ENCODE measurements around the gene FAM9C.

Gene FAM9C

DNA sequence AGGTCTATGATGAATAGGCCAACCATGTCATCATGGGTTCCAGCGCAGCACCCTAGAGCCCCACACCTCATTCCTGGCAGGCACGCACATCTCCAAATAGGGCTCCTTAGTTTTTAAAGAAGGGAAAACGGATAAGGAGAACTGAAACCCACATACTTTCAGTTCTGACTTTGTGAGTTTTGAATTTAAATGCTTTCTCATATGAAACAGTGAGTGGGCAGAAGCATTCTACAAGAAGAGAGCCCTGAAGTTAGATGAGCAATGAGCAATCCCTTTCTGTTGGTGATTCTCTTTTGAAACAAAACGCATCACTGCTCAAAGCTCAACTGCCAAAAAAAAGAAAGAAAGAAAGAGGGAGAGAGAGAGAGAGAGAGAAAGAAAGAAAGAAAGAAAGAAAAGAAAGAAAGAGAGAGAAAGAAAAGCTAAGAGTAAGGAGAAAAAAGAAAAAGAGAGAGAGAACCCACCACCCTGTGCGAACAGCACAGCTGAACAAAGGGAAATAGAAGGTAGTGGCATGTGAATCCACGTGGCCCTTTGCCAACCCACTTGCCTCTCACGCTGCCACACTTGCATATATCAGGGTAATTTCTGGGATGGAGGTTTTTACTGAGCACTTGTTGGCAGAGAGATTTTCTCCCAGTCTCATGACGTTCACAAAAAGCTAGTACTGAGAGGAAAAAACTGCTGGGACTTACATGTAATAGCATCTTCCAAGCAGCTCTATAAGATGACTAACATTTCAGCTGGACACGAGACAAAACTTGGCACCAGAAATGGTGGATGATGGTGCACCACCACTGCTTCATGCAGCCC, 38.6 kb downstream of the FAM9C start:
- DNase-seq = peak; percentile 64

DNA sequence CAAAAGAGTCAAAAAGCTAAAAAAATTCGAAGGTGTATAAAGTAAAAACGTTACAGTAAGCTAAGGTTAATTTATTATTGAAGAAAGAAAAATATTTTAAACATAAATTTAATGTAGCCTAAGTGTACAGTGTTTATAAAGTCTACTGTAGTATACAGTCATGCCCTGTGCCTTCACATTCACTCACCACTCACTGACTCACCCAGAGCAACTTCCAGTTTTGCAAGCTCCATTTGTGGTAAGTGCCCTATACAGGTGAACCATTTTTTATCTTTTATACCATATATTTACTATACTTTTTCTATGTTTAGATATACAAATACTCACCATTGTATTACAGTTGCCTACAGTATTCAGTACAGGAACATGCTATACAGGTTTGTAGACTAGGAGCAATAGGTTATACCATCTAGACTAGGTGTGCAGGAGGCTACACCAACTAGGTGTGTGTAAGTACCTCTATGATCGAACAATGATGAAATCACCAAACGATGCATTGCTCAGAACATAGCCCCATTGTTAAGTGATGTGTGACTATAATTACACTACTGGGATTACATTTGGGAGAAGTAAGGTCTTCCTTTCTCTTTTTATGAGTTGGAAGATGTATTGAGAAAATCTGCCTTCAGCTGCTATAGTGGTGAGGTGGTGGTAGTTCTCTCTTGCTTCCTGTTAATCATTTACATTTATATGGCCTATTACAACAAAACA, 42.3 kb downstream of the FAM9C start:
- peak; percentile 53 for DNase-seq

DNA sequence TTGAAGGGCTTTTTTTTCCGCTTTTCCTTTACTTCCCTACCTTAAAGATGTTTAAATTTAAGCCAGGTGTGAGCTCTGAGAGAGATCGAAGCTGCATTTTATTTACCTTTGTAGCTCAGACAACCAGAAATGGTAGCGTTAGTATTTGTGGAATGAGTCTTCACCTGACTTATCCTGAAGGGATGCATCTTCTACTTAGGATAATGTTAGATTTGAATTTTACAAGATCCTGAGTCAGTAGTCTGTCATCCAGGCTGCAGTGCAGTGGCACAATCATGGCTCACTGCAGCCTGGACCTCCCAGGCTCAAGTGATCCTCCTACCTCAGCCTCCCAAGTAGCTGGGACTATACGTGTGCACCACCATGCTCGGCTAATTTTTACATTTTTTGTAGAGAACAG, 43.3 kb downstream of the FAM9C start:
- DNase-seq = no peak

DNA sequence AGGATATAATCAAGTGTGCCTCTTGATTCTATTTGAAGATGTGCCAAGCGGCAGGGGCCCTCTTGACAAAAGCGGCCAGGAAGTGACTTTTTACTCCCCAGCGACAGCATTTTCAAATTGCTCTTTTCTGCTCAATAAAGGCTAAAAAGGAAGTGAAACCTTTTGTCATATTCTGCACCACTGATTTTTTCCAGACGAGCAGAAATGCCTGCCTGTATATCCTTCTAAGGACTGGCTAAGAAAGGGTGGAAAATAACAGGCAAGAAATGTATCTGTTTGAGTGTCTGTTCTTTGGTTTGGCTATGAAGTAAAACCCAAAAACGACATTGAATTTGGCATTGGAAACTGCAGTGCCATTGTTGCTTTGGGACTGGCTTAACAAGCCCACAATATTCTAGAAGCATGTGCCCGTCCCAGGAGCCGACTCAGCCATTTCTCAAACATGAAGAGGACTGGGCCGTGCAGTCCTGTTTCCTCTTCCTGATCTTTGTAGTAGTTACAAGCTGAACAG, 44.1 kb downstream of the FAM9C start:
- DNase-seq = peak; percentile 66

DNA sequence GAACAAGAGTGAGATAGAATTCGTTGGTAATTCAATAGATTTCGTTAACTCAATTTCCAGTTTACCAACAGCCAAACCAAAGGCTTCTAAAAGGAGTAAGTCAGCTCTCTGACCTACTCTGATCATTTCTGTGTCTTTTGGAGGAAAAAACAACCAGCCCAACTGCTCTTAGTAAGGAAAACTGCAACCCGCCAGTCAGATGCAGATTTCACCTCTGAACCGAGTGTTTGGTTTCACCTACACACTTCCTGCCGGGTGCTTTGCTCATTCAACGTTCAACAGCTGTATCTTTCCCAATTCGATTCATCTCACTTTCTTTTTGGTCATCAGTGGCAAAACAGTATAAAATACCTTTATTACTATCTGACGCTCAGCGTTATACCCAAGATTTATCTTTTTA, 45.0 kb downstream of the FAM9C start:
- peak; percentile 66 for DNase-seq

DNA sequence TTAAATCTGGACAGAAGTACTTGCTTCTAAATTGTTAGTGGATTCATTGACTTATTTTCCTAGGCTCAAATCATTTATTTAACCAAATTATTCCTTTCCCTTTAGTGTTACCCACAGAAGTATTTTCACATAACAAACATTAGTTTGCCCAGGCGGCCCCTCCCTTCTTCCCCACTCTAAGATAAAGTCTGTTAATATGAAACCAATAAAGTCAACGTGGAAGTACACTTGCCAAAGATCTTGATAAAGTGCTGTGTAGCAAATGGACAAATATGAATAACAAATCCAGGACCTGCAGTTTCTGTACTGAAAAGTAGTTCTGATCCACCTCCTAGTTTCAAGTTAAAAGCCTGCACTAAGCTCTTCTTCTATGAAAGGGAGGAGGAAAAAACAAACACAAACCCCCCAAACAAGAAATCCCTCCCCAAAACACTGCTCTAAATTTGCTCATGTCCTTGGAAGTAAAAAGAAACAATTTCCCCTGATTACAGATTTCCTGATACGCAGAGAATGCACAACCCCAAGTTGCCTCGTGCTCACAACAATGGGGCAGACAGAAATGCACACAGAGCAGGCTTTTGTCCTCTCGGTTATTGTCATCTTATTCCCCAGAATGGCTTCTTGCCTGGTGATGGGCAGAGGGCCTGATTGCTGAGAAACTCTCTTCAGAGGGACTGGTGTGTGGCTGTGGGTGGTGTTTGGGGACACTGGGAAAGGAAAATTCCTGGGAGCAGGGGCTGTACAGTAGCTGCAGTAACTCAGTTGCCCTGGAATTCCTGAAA, 46.3 kb downstream of the FAM9C start:
- no peak for DNase-seq

DNA sequence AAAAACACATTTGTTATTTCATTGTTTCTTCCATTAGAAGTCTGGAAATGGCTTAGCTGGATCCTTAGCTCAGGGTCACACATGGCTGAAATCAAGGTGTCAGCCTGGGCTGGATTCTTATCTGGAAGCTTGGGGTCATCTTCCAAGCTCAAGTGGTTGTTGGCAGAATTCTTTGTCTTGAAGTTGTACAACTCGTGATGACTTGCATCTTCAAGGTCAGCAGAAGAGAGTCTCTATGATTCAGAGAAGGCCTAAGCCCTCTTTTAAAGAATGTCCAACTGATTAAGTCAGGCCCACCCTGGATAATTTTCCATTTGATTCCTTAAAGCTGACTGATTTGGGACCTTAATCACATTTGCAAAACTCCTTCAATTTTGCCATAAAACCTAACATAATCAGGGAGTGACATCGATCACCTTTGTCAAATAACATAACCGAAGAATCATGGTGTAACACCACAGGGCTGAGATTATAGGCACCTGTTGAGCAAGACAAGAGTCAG, 47.4 kb downstream of the FAM9C start:
- no peak for DNase-seq

DNA sequence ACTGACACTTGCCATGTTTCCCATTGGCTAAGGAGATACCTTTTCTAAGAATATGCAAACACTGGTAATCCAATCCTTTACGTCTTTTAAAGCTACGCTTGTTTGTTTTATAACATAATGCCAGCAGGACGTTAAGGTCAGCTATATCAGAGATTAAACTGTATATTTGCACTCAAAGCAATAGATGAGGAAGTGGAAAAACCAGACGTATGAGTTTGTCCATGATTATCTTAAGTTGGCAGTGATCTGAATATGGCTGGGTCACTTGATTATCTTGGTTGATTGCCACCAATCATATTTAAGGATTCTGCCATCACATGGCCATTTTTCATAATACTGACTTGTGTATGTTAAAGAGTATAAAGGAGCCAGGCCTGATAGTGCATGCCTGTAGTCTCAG, 50.1 kb downstream of the FAM9C start:
- no peak for DNase-seq

DNA sequence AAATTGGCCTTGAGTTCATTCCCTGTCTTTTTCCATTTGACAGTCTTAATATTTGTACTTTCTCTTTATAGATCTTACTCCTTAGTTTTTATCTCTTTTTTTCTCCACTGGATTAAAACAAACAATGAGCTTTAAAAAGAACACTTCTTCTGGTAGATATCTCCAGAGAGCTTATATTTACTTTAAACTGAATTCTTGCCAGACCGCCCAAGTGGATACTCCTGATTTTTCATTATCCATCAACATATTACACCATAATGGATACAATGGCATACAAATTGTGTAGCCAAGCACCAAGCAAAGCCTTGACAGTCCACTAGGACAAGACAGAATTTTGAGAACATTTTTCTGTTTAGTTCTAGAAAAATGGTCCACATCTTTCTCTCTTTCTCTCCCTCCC, 50.6 kb downstream of the FAM9C start:
- no peak for DNase-seq

DNA sequence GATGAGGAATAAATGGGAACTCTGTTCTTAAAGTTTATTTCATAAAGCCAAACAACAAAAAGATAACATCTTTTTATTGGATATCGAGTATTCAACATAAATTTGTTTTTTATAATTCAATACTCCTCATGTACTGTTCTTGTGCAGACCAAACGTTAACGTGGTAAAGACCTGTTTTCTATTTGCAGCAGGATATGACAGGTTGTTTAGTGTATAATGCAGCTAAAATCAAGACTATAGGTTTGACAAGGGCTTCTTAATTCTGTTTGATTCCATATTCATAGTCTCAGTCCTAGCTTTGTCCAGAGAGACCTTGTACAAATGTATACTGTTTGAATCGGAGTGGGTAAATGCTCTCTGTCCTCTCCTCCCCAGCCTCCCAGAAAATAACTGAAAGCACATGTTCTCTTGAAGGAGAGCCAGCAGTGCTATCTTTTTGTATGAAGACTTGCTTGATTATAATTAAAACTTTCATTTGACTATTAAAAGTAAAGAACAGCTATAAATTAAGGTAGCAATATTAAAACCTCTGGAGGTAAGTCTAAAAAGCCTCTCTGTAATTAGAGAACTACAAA, 51.8 kb downstream of the FAM9C start:
- DNase-seq = no peak

DNA sequence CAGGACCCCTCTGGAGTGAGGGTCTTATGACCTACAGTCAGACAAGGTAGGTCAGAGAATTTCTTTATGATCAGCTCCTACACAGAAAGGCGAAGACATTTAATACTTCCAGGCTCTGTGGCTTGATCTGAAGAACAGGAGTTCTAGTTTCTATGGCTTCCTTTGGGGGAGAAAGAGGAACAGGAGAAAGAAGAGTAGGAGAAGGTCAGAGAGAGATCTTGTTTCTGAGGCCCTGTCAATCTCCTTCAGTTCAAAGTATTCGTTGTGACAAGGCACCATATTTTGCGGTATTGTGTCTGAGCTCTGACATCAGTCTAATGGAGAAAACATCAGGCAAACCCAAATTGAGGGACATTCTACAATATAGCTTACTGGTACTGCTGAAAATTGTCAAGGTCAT, 52.8 kb downstream of the FAM9C start:
- DNase-seq = no peak

DNA sequence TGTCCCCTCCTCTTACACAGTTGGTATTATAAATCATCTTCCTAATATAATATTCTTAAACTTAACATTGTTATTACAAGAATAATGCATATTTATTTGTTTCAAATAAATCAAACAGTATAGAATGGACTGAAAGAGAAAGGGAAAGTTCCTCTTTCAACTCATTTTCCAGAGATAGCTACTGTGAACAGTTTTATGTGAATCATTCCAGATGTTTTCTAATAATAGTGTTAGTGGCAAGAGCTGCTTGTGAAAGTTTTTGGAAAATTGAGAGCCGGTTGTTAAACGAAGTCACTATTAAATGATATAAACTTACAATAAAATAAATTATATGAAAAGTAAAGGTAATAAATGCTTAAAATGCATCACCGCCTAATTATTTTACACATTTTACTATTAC, 55.0 kb downstream of the FAM9C start:
- DNase-seq = no peak

DNA sequence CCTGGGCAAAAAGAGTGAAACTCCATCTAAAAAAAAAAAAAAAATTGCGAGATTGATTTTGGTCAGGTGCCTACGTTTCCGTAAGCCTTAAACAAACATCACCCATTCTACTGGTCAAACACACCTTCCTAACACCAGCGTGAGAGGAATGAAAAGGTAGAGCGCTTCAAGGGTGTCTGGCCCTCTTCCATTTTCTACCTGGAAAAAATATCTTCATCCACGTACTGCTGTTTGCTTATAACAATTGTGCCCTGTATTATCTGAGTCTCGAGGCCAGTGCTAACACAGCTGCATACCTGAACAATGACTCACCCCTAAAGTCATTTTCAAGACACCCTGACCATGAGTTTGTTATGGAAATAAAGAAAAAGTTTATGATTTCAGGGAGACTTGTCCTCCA, 55.6 kb downstream of the FAM9C start:
- no peak for DNase-seq

DNA sequence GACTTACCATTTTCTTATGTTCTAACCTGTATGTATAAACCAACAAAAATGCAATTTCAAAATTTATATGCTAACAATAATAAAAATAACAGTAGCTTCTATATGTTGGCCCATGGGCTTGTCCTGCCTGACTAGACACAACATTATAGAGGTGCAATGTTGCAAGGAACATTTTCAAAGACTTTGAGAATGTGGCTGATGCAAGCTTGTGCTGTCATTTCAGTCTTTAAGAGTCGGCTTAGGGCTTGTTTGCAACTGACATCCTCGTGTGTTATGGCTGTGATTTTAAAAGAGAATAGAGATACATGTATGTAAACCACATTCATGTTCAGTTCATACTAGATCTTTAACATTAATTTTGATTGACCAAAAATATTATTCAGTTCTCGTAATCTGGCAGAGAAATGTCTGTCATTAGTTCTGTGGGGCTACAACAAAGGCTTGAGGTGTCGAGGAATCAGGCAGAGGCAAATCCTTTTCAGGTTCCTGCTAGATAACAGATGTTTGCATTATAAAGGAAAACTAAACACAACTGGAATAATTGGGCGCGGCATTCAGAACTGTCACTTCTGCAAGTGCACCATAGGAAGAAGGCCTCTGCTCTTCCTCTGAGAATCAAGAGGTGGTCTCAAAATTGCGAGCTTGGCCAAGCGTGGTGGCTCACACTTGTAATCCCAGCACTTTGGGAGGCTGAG, 56.4 kb downstream of the FAM9C start:
- DNase-seq = no peak

DNA sequence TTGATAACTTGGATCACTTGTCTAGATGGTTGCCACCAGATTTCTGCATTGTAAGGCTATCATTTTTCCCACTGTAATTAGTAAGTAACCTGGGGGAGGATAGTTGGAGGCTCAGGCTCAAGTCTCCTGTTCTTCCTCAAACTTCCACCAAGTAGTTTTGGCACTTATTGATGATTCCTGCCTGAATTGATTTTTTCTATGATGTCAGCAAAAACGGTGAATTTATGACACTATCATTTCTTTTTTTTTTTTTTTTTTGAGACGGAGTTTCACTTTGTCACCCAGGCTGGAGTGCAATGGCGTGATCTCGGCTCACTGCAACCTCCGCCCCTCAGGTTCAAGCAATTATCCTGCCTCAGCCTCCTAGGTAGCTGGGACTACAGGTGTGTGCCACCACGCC, 57.1 kb downstream of the FAM9C start:
- DNase-seq = no peak

DNA sequence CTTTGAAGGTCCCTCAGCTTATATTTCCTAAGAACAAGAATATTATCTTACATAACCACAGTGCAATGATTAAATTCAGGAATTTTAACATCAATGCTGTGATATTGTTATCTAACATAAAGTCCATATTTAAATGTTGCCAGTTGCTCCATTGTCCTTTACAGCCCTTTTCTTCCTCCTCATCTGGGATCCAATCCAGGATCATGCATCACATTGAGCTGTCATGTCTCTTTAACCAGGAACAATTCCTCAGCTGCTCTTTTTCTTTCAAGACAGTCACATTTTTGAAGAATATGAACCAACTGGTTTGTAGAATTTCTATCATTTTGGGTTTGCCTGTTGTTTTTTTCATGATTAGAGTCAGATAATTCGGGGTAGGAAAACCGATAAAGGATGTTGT, 57.5 kb downstream of the FAM9C start:
- no peak for DNase-seq

DNA sequence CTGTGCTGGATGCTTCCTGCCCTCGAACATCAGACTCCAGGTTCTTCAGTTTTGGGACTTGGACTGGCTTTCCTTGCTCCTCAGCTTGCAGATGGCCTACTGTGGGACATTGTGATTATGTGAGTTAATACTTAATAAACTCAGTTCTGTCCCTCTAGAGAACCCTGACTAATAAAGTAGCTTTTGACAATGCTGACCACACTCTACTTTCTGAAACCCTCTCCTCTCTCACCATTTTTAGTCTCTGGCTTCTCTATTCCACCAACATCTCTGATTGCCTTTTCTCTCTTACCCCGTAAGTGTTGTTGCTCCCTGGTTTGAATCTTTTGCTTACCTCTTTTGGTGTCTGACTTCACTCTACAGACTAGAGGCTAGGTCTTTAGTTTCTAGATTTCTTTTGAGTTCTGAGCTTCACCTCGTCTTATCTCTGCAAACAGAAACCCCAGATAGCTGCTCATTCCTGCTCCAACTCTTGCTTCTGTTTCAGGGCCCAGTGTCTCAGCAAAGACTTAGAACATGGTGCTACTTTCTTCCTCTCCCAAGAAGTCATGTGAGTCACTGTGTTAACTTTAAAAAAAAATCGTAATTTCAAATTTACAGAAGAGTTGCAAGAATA, 58.1 kb downstream of the FAM9C start:
- DNase-seq = no peak

Measured in CD4-positive, alpha-beta T cell treated with Interleukin-6 for 4 hours (primary cell).